ENCODE data around the gene PRRC1. TPM values are rescaled to one million over a fixed set of nuclear protein-coding genes. Genes with fewer than 3 reads are reported as not detected.
"Not testable (repeated sequence)": the region's sequence is repeated elsewhere in the genome, so short reads cannot be mapped to it uniquely, and the experiment has no call there.

PRRC1 gene
- total RNA-seq, 1 donor from 2014 or later, result 31.9 TPM

GRCh38 chr5:127521138-127521770 lies 3.8 kb downstream of the PRRC1 start:
- H3K27ac ChIP-seq, result no peak overlapping the region
- H3K4me3 ChIP-seq, result no peak overlapping the region
- TF ChIP-seq POLR2A (IDR thresholded peaks at IDR 0.05), result no peak
- no peak for TF ChIP-seq CTCF (IDR thresholded peaks at IDR 0.05)
- no peak for TF ChIP-seq POLR2AphosphoS5 (IDR thresholded peaks at IDR 0.05; ENCODE audit: insufficient read depth in 1 of 2, low read depth in 1 of 2)
- H3K36me3 ChIP-seq, result peaks cover 0 to 21% of the 10 kb centered on the region in 2 donors
- intact Hi-C loops (cut with DNase I), result no loop called here
- peaks cover 25% of the 10 kb centered on the region for H3K4me1 ChIP-seq
- no peak for DNase-seq (ENCODE audit: extremely low spot score in 2 of 2)
- no peaks in the 10 kb centered on the region for H3K27me3 ChIP-seq
- no peaks in the 10 kb centered on the region for H3K9me3 ChIP-seq

GRCh38 chr5:127525181-127525580 lies 7.7 kb downstream of the PRRC1 start:
- no peak for TF ChIP-seq POLR2AphosphoS5 (IDR thresholded peaks at IDR 0.05; ENCODE audit: insufficient read depth in 1 of 2, low read depth in 1 of 2)
- no peak for TF ChIP-seq CTCF (IDR thresholded peaks at IDR 0.05)
- no peak for TF ChIP-seq POLR2A (IDR thresholded peaks at IDR 0.05)
- no peak for DNase-seq (ENCODE audit: extremely low spot score in 2 of 2)
- H3K36me3 ChIP-seq, result peaks cover 0 to 53% of the 10 kb centered on the region in 2 donors
- H3K27me3 ChIP-seq, result no peaks in the 10 kb centered on the region
- H3K27ac ChIP-seq, result no peak overlapping the region
- H3K4me3 ChIP-seq, result no peak overlapping the region
- peaks cover 1% of the 10 kb centered on the region for H3K4me1 ChIP-seq
- intact Hi-C loops (cut with DNase I), result no loop called here
- no peaks in the 10 kb centered on the region for H3K9me3 ChIP-seq

GRCh38 chr5:127529904-127530682 lies 12.7 kb downstream of the PRRC1 start:
- DNase-seq (ENCODE audit: extremely low spot score in 2 of 2), result no peak
- intact Hi-C loops (cut with DNase I), result no loop called here
- H3K9me3 ChIP-seq, result no peaks in the 10 kb centered on the region
- no peak overlapping the region for H3K27ac ChIP-seq
- H3K36me3 ChIP-seq, result peaks cover 0 to 75% of the 10 kb centered on the region in 2 donors
- H3K4me3 ChIP-seq, result no peak overlapping the region
- no peaks in the 10 kb centered on the region for H3K27me3 ChIP-seq
- no peaks in the 10 kb centered on the region for H3K4me1 ChIP-seq
- TF ChIP-seq CTCF (IDR thresholded peaks at IDR 0.05), result no peak
- TF ChIP-seq POLR2AphosphoS5 (IDR thresholded peaks at IDR 0.05; ENCODE audit: insufficient read depth in 1 of 2, low read depth in 1 of 2), result no peak
- no peak for TF ChIP-seq POLR2A (IDR thresholded peaks at IDR 0.05)

- no peak overlapping the region for H3K4me3 ChIP-seq
- TF ChIP-seq POLR2A (IDR thresholded peaks at IDR 0.05), result no peak
- TF ChIP-seq POLR2AphosphoS5 (IDR thresholded peaks at IDR 0.05; ENCODE audit: insufficient read depth in 1 of 2, low read depth in 1 of 2), result no peak
- TF ChIP-seq CTCF (IDR thresholded peaks at IDR 0.05), result no peak
- no peaks in the 10 kb centered on the region for H3K4me1 ChIP-seq
- no peak overlapping the region for H3K27ac ChIP-seq
- intact Hi-C loops (cut with DNase I), result no loop called here
- H3K36me3 ChIP-seq, result peaks cover 0 to 61% of the 10 kb centered on the region in 2 donors
- H3K9me3 ChIP-seq, result no peaks in the 10 kb centered on the region
- DNase-seq (ENCODE audit: extremely low spot score in 2 of 2), result no peak
- H3K27me3 ChIP-seq, result no peaks in the 10 kb centered on the region
These were observed 19.2 kb downstream of the PRRC1 start for GRCh38 chr5:127536687-127537086.

GRCh38 chr5:127540553-127540952 lies 23.1 kb downstream of the PRRC1 start:
- H3K36me3 ChIP-seq, result peaks cover 0 to 34% of the 10 kb centered on the region in 2 donors
- DNase-seq (ENCODE audit: extremely low spot score in 2 of 2); H3K27ac ChIP-seq; H3K4me3 ChIP-seq; H3K4me1 ChIP-seq; H3K27me3 ChIP-seq; intact Hi-C loops (cut with DNase I); H3K9me3 ChIP-seq: not testable (repeated sequence)

GRCh38 chr5:127545249-127545648 lies 27.8 kb downstream of the PRRC1 start:
- not testable (repeated sequence) for H3K9me3 ChIP-seq

More at GRCh38 chr5:127545249-127545648, 27.8 kb downstream of the PRRC1 start:
- H3K36me3 ChIP-seq; H3K27me3 ChIP-seq; DNase-seq (ENCODE audit: extremely low spot score in 2 of 2); H3K4me1 ChIP-seq; intact Hi-C loops (cut with DNase I); H3K27ac ChIP-seq; H3K4me3 ChIP-seq: not testable (repeated sequence)

Data from vagina (tissue), 2 donors.